GM21381 (cell line): Measurements from ENCODE around the gene KDM4B.
"Not testable (repeated sequence)": the region's sequence is repeated elsewhere in the genome, so short reads cannot be mapped to it uniquely, and the experiment has no call there.

Experiments
- ATAC-seq: cut with Tn5 transposase; IDR thresholded peaks from one replicate; pipeline ENCODE4 v1.9.1; 2021; ENCODE audit warnings: mild to moderate bottlenecking, moderate library complexity; ENCODE audit not compliant: unreplicated experiment

The KDM4B gene

GRCh38 chr19:5147074-5147977 lies 178.4 kb downstream of the KDM4B start:
- ATAC-seq = no peak

- no peak for ATAC-seq
These were observed 179.3 kb downstream of the KDM4B start for GRCh38 chr19:5147978-5148793.

GRCh38 chr19:5148794-5149190 lies 179.9 kb downstream of the KDM4B start:
- no peak for ATAC-seq

GRCh38 chr19:5149508-5149907 lies 180.6 kb downstream of the KDM4B start:
- no peak for ATAC-seq

GRCh38 chr19:5149932-5150901 lies 181.3 kb downstream of the KDM4B start:
- ATAC-seq = no peak

GRCh38 chr19:5150902-5151741 lies 182.2 kb downstream of the KDM4B start:
- no peak for ATAC-seq

GRCh38 chr19:5152013-5152763 lies 183.3 kb downstream of the KDM4B start:
- ATAC-seq = no peak

- no peak for ATAC-seq
These were observed 184.0 kb downstream of the KDM4B start for GRCh38 chr19:5152767-5153532.

GRCh38 chr19:5153601-5154128 lies 184.8 kb downstream of the KDM4B start:
- no peak for ATAC-seq

- ATAC-seq = no peak
These were observed 185.4 kb downstream of the KDM4B start for GRCh38 chr19:5154129-5154798.

- no peak for ATAC-seq
These were observed 186.0 kb downstream of the KDM4B start for GRCh38 chr19:5154799-5155426.

GRCh38 chr19:5155586-5156210 lies 186.8 kb downstream of the KDM4B start:
- no peak for ATAC-seq

- ATAC-seq = no peak
These were observed 187.5 kb downstream of the KDM4B start for GRCh38 chr19:5156231-5156986.

GRCh38 chr19:5157186-5157585 lies 188.3 kb downstream of the KDM4B start:
- ATAC-seq = no peak

- ATAC-seq = not testable (repeated sequence)
These were observed 189.7 kb downstream of the KDM4B start for GRCh38 chr19:5158549-5159134.
